ENCODE results near the gene OR2T8. TPM values are rescaled to one million over a fixed set of nuclear protein-coding genes. Genes with fewer than 3 reads are reported as not detected.

Gene OR2T8
- total and polyA plus RNA-seq, 2 of the 8 experiments (the other 6 are each of a cell fraction or from before 2014, with no cell fraction given), result not detected

GRCh38 chr1:247933989-247934388 lies 13.9 kb downstream of the OR2T8 start:
- FAIRE-seq (no peak), DNase-seq (ENCODE audit: low read depth in 1 of 2, low spot score in 2 of 2) (no peak)
- H3K79me2 ChIP-seq (ENCODE audit: control insufficient read depth in 1 of 2, insufficient read depth in 2 of 2, low read length in 2 of 2), result no peaks in the 10 kb centered on the region
- H3K79me1 ChIP-seq (ENCODE audit: low read depth, low read length), result no peaks in the 10 kb centered on the region
- H3K14ac ChIP-seq (ENCODE audit: insufficient read length), result no peak overlapping the region
- no peak overlapping the region for H4K91ac ChIP-seq (replicated peaks; ENCODE audit: insufficient read length, low read length)
- H3K4me2 ChIP-seq (ENCODE audit: insufficient read depth in 1 of 2, low read depth in 2 of 2, low read length in 2 of 2), result no peak overlapping the region
- no peak overlapping the region for H3K9ac ChIP-seq (replicated peaks in 1 of 4; ENCODE audit: extremely low read depth in 1 of 4, low read depth in 3 of 4, low read length in 3 of 4)
- TF ChIP-seq BCL11A (IDR thresholded peaks at IDR 0.05; ENCODE audit: low read depth in 2 of 2, low read length in 2 of 2) (no peak), BRCA1 (IDR thresholded peaks at IDR 0.05; ENCODE audit: low read depth, low read length) (no peak), PHF8 (conservative IDR thresholded peaks at IDR 0.05; ENCODE audit: low read depth, low read length) (no peak), TBP (IDR thresholded peaks at IDR 0.05; ENCODE audit: low read depth, low read length) (no peak), NRF1 (IDR thresholded peaks at IDR 0.05; ENCODE audit: low read depth, low read length) (no peak), POU5F1 (IDR thresholded peaks at IDR 0.05; ENCODE audit: low read depth, low read length) (no peak)
- WGBS, 2 experiments (ENCODE audit: extremely low coverage in 1 of 2, insufficient coverage in 1 of 2, insufficient read length in 1 of 2, insufficient replicate concordance in 2 of 2, low coverage in 1 of 2, low lambda C conversion rate in 2 of 2, missing lambda C conversion rate in 1 of 2), result 91% methylated on average over 8 of the region's 8 CpGs; no CpG with 5 or more reads in 1 of the 2 experiments
- no peak overlapping the region for H4K8ac ChIP-seq (ENCODE audit: extremely low read depth, insufficient read depth, low read length)
- H3K23ac ChIP-seq (ENCODE audit: insufficient read length), result no peak overlapping the region
- peaks cover 59 to 63% of the 10 kb centered on the region in 2 experiments for H3K9me3 ChIP-seq (ENCODE audit: insufficient read depth in 2 of 2, low read depth in 1 of 2, low read length in 1 of 2)
- H2BK20ac ChIP-seq (ENCODE audit: low read length), result no peak overlapping the region
- no peak overlapping the region for H2BK15ac ChIP-seq (ENCODE audit: low read length)
- H2AFZ ChIP-seq (ENCODE audit: low read length), result no peak overlapping the region
- H3K56ac ChIP-seq (replicated peaks; ENCODE audit: insufficient read length, low read depth, low read length), result no peak overlapping the region
- POLR2A ChIA-PET (ENCODE audit: partially characterized antibody), result no interaction called here
- H2AK5ac ChIP-seq (ENCODE audit: low read depth, low read length), result no peak overlapping the region
- H2BK12ac ChIP-seq (ENCODE audit: low read depth, low read length), result no peak overlapping the region
- no peak overlapping the region for H3K4me3 ChIP-seq (ENCODE audit: extremely low read depth in 1 of 4, insufficient read depth in 2 of 4, low read depth in 3 of 4, low read length in 4 of 4)
- CTCF ChIA-PET (ENCODE audit: partially characterized antibody), result no interaction called here
- H3K4ac ChIP-seq (replicated peaks; ENCODE audit: insufficient read length, low read depth, low read length), result no peak overlapping the region
- no peak overlapping the region for H3K27ac ChIP-seq (ENCODE audit: low read depth, low read length)
- no peaks in the 10 kb centered on the region for H3K27me3 ChIP-seq (replicated peaks in 1 of 4; ENCODE audit: control insufficient read depth in 3 of 4, extremely low read depth in 1 of 4, insufficient read depth in 3 of 4, low read length in 3 of 4)
- no peaks in the 10 kb centered on the region for H3K4me1 ChIP-seq (replicated peaks in 1 of 4; ENCODE audit: control insufficient read depth in 3 of 4, insufficient read depth in 4 of 4, low read length in 3 of 4)
- no peak overlapping the region for H2BK120ac ChIP-seq (replicated peaks; ENCODE audit: low read depth, low read length)
- H3K18ac ChIP-seq (ENCODE audit: extremely low read depth, low read length), result no peak overlapping the region
- no peaks in the 10 kb centered on the region for H3K36me3 ChIP-seq (ENCODE audit: control insufficient read depth in 2 of 4, insufficient read depth in 4 of 4, low read length in 3 of 4)
- no peak overlapping the region for H4K5ac ChIP-seq (ENCODE audit: insufficient read length, low read depth, low read length)
- H4K20me1 ChIP-seq (replicated peaks in 1 of 2; ENCODE audit: control insufficient read depth in 1 of 2, insufficient read depth in 2 of 2, low read length in 2 of 2), result no peaks in the 10 kb centered on the region
- H2BK5ac ChIP-seq (ENCODE audit: low read depth, low read length), result no peak overlapping the region
- H3K23me2 ChIP-seq (ENCODE audit: low read depth, low read length), result no peaks in the 10 kb centered on the region

All from H1 (cell line).